A549 (cell line): ENCODE data around the gene OSCP1.

ENCODE experiments used
- BHLHE40 ChIP-seq: IDR thresholded peaks from 2 replicates; pipeline ENCODE4 v1.6.1; 2012; ENCODE audit warnings: low read depth, low read length, inconsistent platforms
- E2F6 ChIP-seq: IDR thresholded peaks from 2 replicates; pipeline ENCODE4 v1.6.1; 2012; ENCODE audit warnings: low read depth, borderline replicate concordance
- EP300 ChIP-seq, 2 experiments: fragments of >200 bp; sonication (Bioruptor Twin); formaldehyde crosslinking; IDR thresholded peaks; 2 replicates in 1 of 2; 3 replicates in 1 of 2; pipeline ENCODE4 v1.6.1; 2016 to 2017
- ESRRA ChIP-seq: fragments of 150-350 bp; IDR thresholded peaks from 2 replicates; pipeline ENCODE4 v1.6.1; 2014; ENCODE audit warnings: mild to moderate bottlenecking, low read length, borderline replicate concordance
- HEYL ChIP-seq: fragments of 250-450 bp; sonication (Bioruptor Pico); IDR thresholded peaks from 2 replicates; pipeline ENCODE4 v1.8.0; 2021; ENCODE audit warnings: mild to moderate bottlenecking, moderate library complexity
- HOXA7 ChIP-seq: fragments of 250-450 bp; sonication (Bioruptor Pico); IDR thresholded peaks from 2 replicates; pipeline ENCODE4 v1.5.0; 2020; ENCODE audit warnings: mild to moderate bottlenecking, moderate library complexity
- MAX ChIP-seq: IDR thresholded peaks from 2 replicates; pipeline ENCODE4 v1.6.1; 2012
- PBX3 ChIP-seq: IDR thresholded peaks from 2 replicates; pipeline ENCODE4 v1.6.1; 2012
- POLR2A ChIP-seq: IDR thresholded peaks from 2 replicates; pipeline ENCODE4 v1.6.1; 2012; ENCODE audit warnings: mild to moderate bottlenecking, low read length
- RAD21 ChIP-seq, 2 experiments: fragments of >200 bp in 1 of 2; sonication (Bioruptor Twin) in 1 of 2; formaldehyde crosslinking in 1 of 2; IDR thresholded peaks in 1 of 2; conservative IDR thresholded peaks in 1 of 2; 2 replicates in 1 of 2; 3 replicates in 1 of 2; pipeline ENCODE4 v1.6.1; 2012 to 2018; ENCODE audit warnings: inconsistent platforms in 1 of 2
- REST ChIP-seq: fragments of 200-600 bp; sonication (generic); IDR thresholded peaks from 2 replicates; pipeline ENCODE4 v1.6.1; 2016; ENCODE audit warnings: antibody characterized with exemption, mild to moderate bottlenecking, moderate library complexity
- RNF2 ChIP-seq: fragments of 200-600 bp; sonication (generic); IDR thresholded peaks from 2 replicates; pipeline ENCODE4 v1.6.1; 2016; ENCODE audit warnings: low read depth, mild to moderate bottlenecking, antibody characterized with exemption, moderate library complexity, borderline replicate concordance
- USF2 ChIP-seq: fragments of 450-650 bp; IDR thresholded peaks from 2 replicates; pipeline ENCODE4 v1.6.1; 2014; ENCODE audit warnings: antibody characterized with exemption
- TF ChIP-seq, protein P1 (sequence below): fragments of >200 bp; sonication (Bioruptor Twin); formaldehyde crosslinking; IDR thresholded peaks from 3 replicates; pipeline ENCODE4 v1.5.1; 2016

- TF ChIP-seq E2F6 (no peak), RAD21 (conservative IDR thresholded peaks at IDR 0.05 in 1 of 2, IDR thresholded peaks at IDR 0.05 in 1 of 2) (no peak), MAX (no peak), PBX3 (no peak), REST (no peak), RNF2 (no peak), ESRRA (no peak), HOXA7 (CRISPR knock-in tag) (no peak), HEYL (no peak), EP300 (IDR thresholded peaks at IDR 0.05) (no peak), USF2 (no peak), BHLHE40 (no peak), POLR2A (no peak)
- TF ChIP-seq, protein P1, sequence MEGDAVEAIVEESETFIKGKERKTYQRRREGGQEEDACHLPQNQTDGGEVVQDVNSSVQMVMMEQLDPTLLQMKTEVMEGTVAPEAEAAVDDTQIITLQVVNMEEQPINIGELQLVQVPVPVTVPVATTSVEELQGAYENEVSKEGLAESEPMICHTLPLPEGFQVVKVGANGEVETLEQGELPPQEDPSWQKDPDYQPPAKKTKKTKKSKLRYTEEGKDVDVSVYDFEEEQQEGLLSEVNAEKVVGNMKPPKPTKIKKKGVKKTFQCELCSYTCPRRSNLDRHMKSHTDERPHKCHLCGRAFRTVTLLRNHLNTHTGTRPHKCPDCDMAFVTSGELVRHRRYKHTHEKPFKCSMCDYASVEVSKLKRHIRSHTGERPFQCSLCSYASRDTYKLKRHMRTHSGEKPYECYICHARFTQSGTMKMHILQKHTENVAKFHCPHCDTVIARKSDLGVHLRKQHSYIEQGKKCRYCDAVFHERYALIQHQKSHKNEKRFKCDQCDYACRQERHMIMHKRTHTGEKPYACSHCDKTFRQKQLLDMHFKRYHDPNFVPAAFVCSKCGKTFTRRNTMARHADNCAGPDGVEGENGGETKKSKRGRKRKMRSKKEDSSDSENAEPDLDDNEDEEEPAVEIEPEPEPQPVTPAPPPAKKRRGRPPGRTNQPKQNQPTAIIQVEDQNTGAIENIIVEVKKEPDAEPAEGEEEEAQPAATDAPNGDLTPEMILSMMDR = no peak
Measured at GRCh38 chr1:36417931-36418330, 32.3 kb downstream of the OSCP1 start.
